ENCODE data around the gene NMBR.
"Not testable (repeated sequence)": the region's sequence is repeated elsewhere in the genome, so short reads cannot be mapped to it uniquely, and the experiment has no call there.

Gene NMBR

GRCh38 chr6:142172758-142173157 is 25.8 kb upstream of the NMBR start:
- H3K4me1 Mint-ChIP-seq (ENCODE audit: low read depth), result no peaks in the 10 kb centered on the region
- DNase-seq (ENCODE audit: low spot score), result no peak
- H3K27ac Mint-ChIP-seq, result no peak overlapping the region
- H3K27me3 Mint-ChIP-seq (ENCODE audit: low read depth), result no peaks in the 10 kb centered on the region
- no peak overlapping the region for H3K4me3 Mint-ChIP-seq
- peaks cover 6% of the 10 kb centered on the region for H3K9me3 Mint-ChIP-seq
- H3K36me3 Mint-ChIP-seq (ENCODE audit: low read depth), result peaks cover 50% of the 10 kb centered on the region

- no peaks in the 10 kb centered on the region for H3K27me3 Mint-ChIP-seq (ENCODE audit: low read depth)
- H3K36me3 Mint-ChIP-seq (ENCODE audit: low read depth), result peaks cover 45% of the 10 kb centered on the region
- no peaks in the 10 kb centered on the region for H3K4me1 Mint-ChIP-seq (ENCODE audit: low read depth)
- no peak for DNase-seq (ENCODE audit: low spot score)
- no peak overlapping the region for H3K4me3 Mint-ChIP-seq
- H3K9me3 Mint-ChIP-seq, result no peaks in the 10 kb centered on the region
- H3K27ac Mint-ChIP-seq, result no peak overlapping the region
Observed at GRCh38 chr6:142171351-142171750, 24.4 kb upstream of the NMBR start.

- Mint-ChIP-seq H3K36me3 (ENCODE audit: low read depth) (peaks cover 17% of the 10 kb centered on the region), H3K4me1 (ENCODE audit: low read depth) (peaks cover 5% of the 10 kb centered on the region), H3K9me3 (no peaks in the 10 kb centered on the region), H3K27ac (no peak overlapping the region), H3K4me3 (no peak overlapping the region), H3K27me3 (ENCODE audit: low read depth) (no peaks in the 10 kb centered on the region)
- DNase-seq (ENCODE audit: low spot score), result no peak
Observed at GRCh38 chr6:142167486-142167885, 20.6 kb upstream of the NMBR start.

- Mint-ChIP-seq H3K27ac (no peak overlapping the region), H3K27me3 (ENCODE audit: low read depth) (no peaks in the 10 kb centered on the region), H3K4me1 (ENCODE audit: low read depth) (peaks cover 5% of the 10 kb centered on the region), H3K9me3 (no peaks in the 10 kb centered on the region), H3K36me3 (ENCODE audit: low read depth) (peaks cover 13% of the 10 kb centered on the region), H3K4me3 (no peak overlapping the region)
- no peak for DNase-seq (ENCODE audit: low spot score)
Observed at GRCh38 chr6:142167071-142167470, 20.1 kb upstream of the NMBR start.

- no peak overlapping the region for H3K4me3 Mint-ChIP-seq
- peaks cover 5% of the 10 kb centered on the region for H3K4me1 Mint-ChIP-seq (ENCODE audit: low read depth)
- peaks cover 11% of the 10 kb centered on the region for H3K36me3 Mint-ChIP-seq (ENCODE audit: low read depth)
- H3K27me3 Mint-ChIP-seq (ENCODE audit: low read depth), result no peaks in the 10 kb centered on the region
- H3K9me3 Mint-ChIP-seq, result no peaks in the 10 kb centered on the region
- no peak overlapping the region for H3K27ac Mint-ChIP-seq
- DNase-seq (ENCODE audit: low spot score), result no peak
Observed at GRCh38 chr6:142165227-142165626, 18.3 kb upstream of the NMBR start.

- DNase-seq (ENCODE audit: low spot score), result no peak
- Mint-ChIP-seq H3K4me3 (no peak overlapping the region), H3K27ac (no peak overlapping the region), H3K9me3 (no peaks in the 10 kb centered on the region), H3K4me1 (ENCODE audit: low read depth) (peaks cover 5% of the 10 kb centered on the region), H3K27me3 (ENCODE audit: low read depth) (no peaks in the 10 kb centered on the region), H3K36me3 (ENCODE audit: low read depth) (peaks cover 8% of the 10 kb centered on the region)
Observed at GRCh38 chr6:142162780-142163179, 15.9 kb upstream of the NMBR start.

GRCh38 chr6:142156758-142157068 is 9.8 kb upstream of the NMBR start:
- H3K9me3 Mint-ChIP-seq; H3K27me3 Mint-ChIP-seq (ENCODE audit: low read depth); H3K4me3 Mint-ChIP-seq; H3K27ac Mint-ChIP-seq; H3K36me3 Mint-ChIP-seq (ENCODE audit: low read depth); DNase-seq (ENCODE audit: low spot score): not testable (repeated sequence)
- H3K4me1 Mint-ChIP-seq (ENCODE audit: low read depth), result peaks cover 10% of the 10 kb centered on the region

GRCh38 chr6:142155895-142156757 is 9.2 kb upstream of the NMBR start:
- H3K9me3 Mint-ChIP-seq, result no peaks in the 10 kb centered on the region
- no peaks in the 10 kb centered on the region for H3K27me3 Mint-ChIP-seq (ENCODE audit: low read depth)
- H3K4me1 Mint-ChIP-seq (ENCODE audit: low read depth), result peaks cover 10% of the 10 kb centered on the region
- no peak overlapping the region for H3K4me3 Mint-ChIP-seq
- no peak for DNase-seq (ENCODE audit: low spot score)
- H3K27ac Mint-ChIP-seq, result no peak overlapping the region
- peaks cover 2% of the 10 kb centered on the region for H3K36me3 Mint-ChIP-seq (ENCODE audit: low read depth)

GRCh38 chr6:142155091-142155490 is 8.2 kb upstream of the NMBR start:
- Mint-ChIP-seq H3K9me3 (no peaks in the 10 kb centered on the region), H3K27ac (no peak overlapping the region), H3K36me3 (ENCODE audit: low read depth) (peaks cover 9% of the 10 kb centered on the region), H3K4me3 (no peak overlapping the region), H3K27me3 (ENCODE audit: low read depth) (no peaks in the 10 kb centered on the region), H3K4me1 (ENCODE audit: low read depth) (peaks cover 11% of the 10 kb centered on the region)
- no peak for DNase-seq (ENCODE audit: low spot score)

- Mint-ChIP-seq H3K4me3 (no peak overlapping the region), H3K27me3 (ENCODE audit: low read depth) (no peaks in the 10 kb centered on the region), H3K4me1 (ENCODE audit: low read depth) (peaks cover 17% of the 10 kb centered on the region), H3K36me3 (ENCODE audit: low read depth) (peaks cover 9% of the 10 kb centered on the region), H3K9me3 (no peaks in the 10 kb centered on the region), H3K27ac (no peak overlapping the region)
- no peak for DNase-seq (ENCODE audit: low spot score)
Observed at GRCh38 chr6:142154336-142154735, 7.4 kb upstream of the NMBR start.

- Mint-ChIP-seq H3K36me3 (ENCODE audit: low read depth) (peaks cover 11% of the 10 kb centered on the region), H3K27me3 (ENCODE audit: low read depth) (no peaks in the 10 kb centered on the region), H3K4me3 (no peak overlapping the region), H3K9me3 (no peaks in the 10 kb centered on the region), H3K27ac (no peak overlapping the region), H3K4me1 (ENCODE audit: low read depth) (peaks cover 28% of the 10 kb centered on the region)
- DNase-seq (ENCODE audit: low spot score), result no peak
Observed at GRCh38 chr6:142153196-142153595, 6.3 kb upstream of the NMBR start.

- H3K9me3 Mint-ChIP-seq, result no peaks in the 10 kb centered on the region
- H3K36me3 Mint-ChIP-seq (ENCODE audit: low read depth), result peaks cover 11% of the 10 kb centered on the region
- H3K27ac Mint-ChIP-seq, result no peak overlapping the region
- no peak overlapping the region for H3K4me3 Mint-ChIP-seq
- peaks cover 29% of the 10 kb centered on the region for H3K4me1 Mint-ChIP-seq (ENCODE audit: low read depth)
- H3K27me3 Mint-ChIP-seq (ENCODE audit: low read depth), result no peaks in the 10 kb centered on the region
- DNase-seq (ENCODE audit: low spot score), result no peak
Observed at GRCh38 chr6:142152746-142153145, 5.8 kb upstream of the NMBR start.

GRCh38 chr6:142141531-142141930 is 5.4 kb downstream of the NMBR start:
- H3K27me3 Mint-ChIP-seq (ENCODE audit: low read depth), result peaks cover 12% of the 10 kb centered on the region
- not testable (repeated sequence) for H3K9me3 Mint-ChIP-seq; H3K27ac Mint-ChIP-seq; H3K4me1 Mint-ChIP-seq (ENCODE audit: low read depth); H3K36me3 Mint-ChIP-seq (ENCODE audit: low read depth); H3K4me3 Mint-ChIP-seq; DNase-seq (ENCODE audit: low spot score)

GRCh38 chr6:142138876-142139275 is 8.0 kb downstream of the NMBR start:
- Mint-ChIP-seq H3K27ac (no peak overlapping the region), H3K4me1 (ENCODE audit: low read depth) (no peaks in the 10 kb centered on the region), H3K27me3 (ENCODE audit: low read depth) (peaks cover 14% of the 10 kb centered on the region), H3K9me3 (no peaks in the 10 kb centered on the region), H3K4me3 (no peak overlapping the region), H3K36me3 (ENCODE audit: low read depth) (no peaks in the 10 kb centered on the region)
- DNase-seq (ENCODE audit: low spot score), result no peak

GRCh38 chr6:142132625-142133024 is 14.3 kb downstream of the NMBR start, which contains the start of gene GJE1:
Gene GJE1, plus strand, starts transcription at chr6:142132925. Its CDS starts 234 bp downstream, at chr6:142133159.
- no peaks in the 10 kb centered on the region for H3K4me1 Mint-ChIP-seq (ENCODE audit: low read depth)
- H3K9me3 Mint-ChIP-seq, result no peaks in the 10 kb centered on the region
- H3K27ac Mint-ChIP-seq, result no peak within 1 kb of the TSS
- H3K36me3 Mint-ChIP-seq (ENCODE audit: low read depth), result no peaks in the 10 kb centered on the region
- H3K4me3 Mint-ChIP-seq, result no peak within 1 kb of the TSS
- no peak for DNase-seq (ENCODE audit: low spot score)
- H3K27me3 Mint-ChIP-seq (ENCODE audit: low read depth), result peaks cover 26% of the 10 kb centered on the region

Data from T-helper 2 cell treated with Interferon-gamma antibody and Interleukin-4, amounts not matched to agents 5 μg/mL and 100 μg/mL, for 36 hours (primary cell).